ENCODE results near the gene THRB. TPM values are rescaled to one million over a fixed set of nuclear protein-coding genes. Genes with fewer than 3 reads are reported as not detected.

The THRB gene
- total and polyA plus RNA-seq, 2 donors (not counting 3 experiments of a cell fraction or from before 2014, with no cell fraction given) = 0.06 TPM; not detected in 1

GRCh38 chr3:24244491-24244890, 250.2 kb downstream of the THRB start:
- CTCF ChIA-PET = interaction anchor here (1.2 to 1.9 kb wide), 2 partner anchors 21 to 59 kb away, joined by 4 to 6 read pairs; no protein-coding TSS in a partner anchor
- POLR2A ChIA-PET = no interaction called here
- intact Hi-C loops (cut with micrococcal nuclease) = loop anchor here (5.0 kb wide), 1 partner anchor 253 kb away; no protein-coding TSS in a partner anchor
- no peaks in the 10 kb centered on the region for H3K36me3 ChIP-seq (ENCODE audit: control insufficient read depth in 2 of 2, extremely low read depth in 1 of 2, insufficient read depth in 2 of 2, low read length in 2 of 2)
- H4K20me1 ChIP-seq (replicated peaks; ENCODE audit: control insufficient read depth, extremely low read depth, insufficient read depth, low read length) = no peaks in the 10 kb centered on the region
- dilution Hi-C loops (cut with MboI; ENCODE audit: extremely low pct_ligation_motif_present, low sequenced_read_pairs) = no loop called here
- H3K9me3 ChIP-seq (replicated peaks; ENCODE audit: control insufficient read depth, insufficient read depth, low read length) = no peaks in the 10 kb centered on the region
- no peak overlapping the region for H3K9ac ChIP-seq (replicated peaks; ENCODE audit: extremely low read depth, insufficient read depth, low read length)
- H2AFZ ChIP-seq (ENCODE audit: low read depth, low read length) = no peak overlapping the region
- TF ChIP-seq MYC (IDR thresholded peaks at IDR 0.05; ENCODE audit: low read depth, low read length) = no peak
- TF ChIP-seq FOS (IDR thresholded peaks at IDR 0.05; ENCODE audit: borderline replicate concordance, insufficient read depth, low read length) = no peak
- TF ChIP-seq, protein P1, sequence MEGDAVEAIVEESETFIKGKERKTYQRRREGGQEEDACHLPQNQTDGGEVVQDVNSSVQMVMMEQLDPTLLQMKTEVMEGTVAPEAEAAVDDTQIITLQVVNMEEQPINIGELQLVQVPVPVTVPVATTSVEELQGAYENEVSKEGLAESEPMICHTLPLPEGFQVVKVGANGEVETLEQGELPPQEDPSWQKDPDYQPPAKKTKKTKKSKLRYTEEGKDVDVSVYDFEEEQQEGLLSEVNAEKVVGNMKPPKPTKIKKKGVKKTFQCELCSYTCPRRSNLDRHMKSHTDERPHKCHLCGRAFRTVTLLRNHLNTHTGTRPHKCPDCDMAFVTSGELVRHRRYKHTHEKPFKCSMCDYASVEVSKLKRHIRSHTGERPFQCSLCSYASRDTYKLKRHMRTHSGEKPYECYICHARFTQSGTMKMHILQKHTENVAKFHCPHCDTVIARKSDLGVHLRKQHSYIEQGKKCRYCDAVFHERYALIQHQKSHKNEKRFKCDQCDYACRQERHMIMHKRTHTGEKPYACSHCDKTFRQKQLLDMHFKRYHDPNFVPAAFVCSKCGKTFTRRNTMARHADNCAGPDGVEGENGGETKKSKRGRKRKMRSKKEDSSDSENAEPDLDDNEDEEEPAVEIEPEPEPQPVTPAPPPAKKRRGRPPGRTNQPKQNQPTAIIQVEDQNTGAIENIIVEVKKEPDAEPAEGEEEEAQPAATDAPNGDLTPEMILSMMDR (IDR thresholded peaks at IDR 0.05; ENCODE audit: extremely low read depth in 1 of 2, insufficient read depth in 1 of 2, low read depth in 1 of 2, low read length in 2 of 2) = no peak
- no peak for TF ChIP-seq MAX (IDR thresholded peaks at IDR 0.05; ENCODE audit: insufficient read depth, insufficient read length)
- no peak for TF ChIP-seq GATA2 (IDR thresholded peaks at IDR 0.05; ENCODE audit: insufficient read depth, insufficient read length, low read depth, low read length)
- TF ChIP-seq JUN (IDR thresholded peaks at IDR 0.05; ENCODE audit: borderline replicate concordance, insufficient read depth, insufficient read length, low read depth) = no peak
- no peak for TF ChIP-seq EZH2 (IDR thresholded peaks at IDR 0.05; ENCODE audit: borderline replicate concordance, low read depth, low read length, severe bottlenecking)
- TF ChIP-seq POLR2A (IDR thresholded peaks at IDR 0.05; ENCODE audit: low read depth, low read length) = no peak
- TF ChIP-seq POLR2AphosphoS5 (IDR thresholded peaks at IDR 0.05; ENCODE audit: insufficient read depth, low read depth, low read length) = no peak
- DNase-seq (ENCODE audit: low read depth, low spot score) (no peak), FAIRE-seq (no peak)
- no peaks in the 10 kb centered on the region for H3K27me3 ChIP-seq (ENCODE audit: control insufficient read depth in 2 of 2, insufficient read depth in 2 of 2, low read length in 2 of 2)
- BruUV-seq (replicated peaks) = no TSS peak
- no peaks in the 10 kb centered on the region for H3K79me2 ChIP-seq (ENCODE audit: control insufficient read depth, insufficient read depth, low read length)
- no peaks in the 10 kb centered on the region for H3K9me1 ChIP-seq (replicated peaks; ENCODE audit: control insufficient read depth, extremely low read depth, insufficient read depth, low read length)
- H3K27ac ChIP-seq (ENCODE audit: insufficient read depth, low read depth, low read length) = no peak overlapping the region
- H3K4me3 ChIP-seq (replicated peaks in 1 of 3; ENCODE audit: insufficient read depth in 1 of 3, low read depth in 1 of 3, low read length in 3 of 3) = no peak overlapping the region
- peaks cover 17% of the 10 kb centered on the region for H3K4me1 ChIP-seq (ENCODE audit: control insufficient read depth, extremely low read depth, insufficient read depth, low read length)
- no peak overlapping the region for H3K4me2 ChIP-seq (ENCODE audit: insufficient read depth, low read length)

All from endothelial cell of umbilical vein (primary cell).